GM19455 (cell line): Measurements from ENCODE around the gene ALDH7A1.
"Not testable (repeated sequence)": the region's sequence is repeated elsewhere in the genome, so short reads cannot be mapped to it uniquely, and the experiment has no call there.

Experiments used
- ATAC-seq: cut with Tn5 transposase; IDR thresholded peaks from one replicate; pipeline ENCODE4 v1.9.1; 2021; ENCODE audit not compliant: unreplicated experiment

The ALDH7A1 gene

GRCh38 chr5:126536874-126537273 lies 58.1 kb downstream of the ALDH7A1 start:
- no peak for ATAC-seq

- no peak for ATAC-seq
Observed at GRCh38 chr5:126535856-126536545, 59.0 kb downstream of the ALDH7A1 start.

GRCh38 chr5:126534553-126534952 lies 60.5 kb downstream of the ALDH7A1 start:
- no peak for ATAC-seq

- ATAC-seq: no peak
Observed at GRCh38 chr5:126531543-126532120, 63.4 kb downstream of the ALDH7A1 start.

- no peak for ATAC-seq
Observed at GRCh38 chr5:126527892-126528291, 67.1 kb downstream of the ALDH7A1 start.

GRCh38 chr5:126527158-126527557 lies 67.9 kb downstream of the ALDH7A1 start:
- ATAC-seq: no peak

GRCh38 chr5:126526493-126526892 lies 68.5 kb downstream of the ALDH7A1 start:
- no peak for ATAC-seq

- ATAC-seq: no peak
Observed at GRCh38 chr5:126525630-126526245, 69.3 kb downstream of the ALDH7A1 start.

- ATAC-seq: no peak
Observed at GRCh38 chr5:126523818-126524510, 71.1 kb downstream of the ALDH7A1 start.

- ATAC-seq: no peak
Observed at GRCh38 chr5:126521130-126521529, 73.9 kb downstream of the ALDH7A1 start.

- ATAC-seq: no peak
Observed at GRCh38 chr5:126520593-126520953, 74.4 kb downstream of the ALDH7A1 start.

- ATAC-seq: no peak
Observed at GRCh38 chr5:126519637-126520592, 75.1 kb downstream of the ALDH7A1 start.

GRCh38 chr5:126519223-126519622 lies 75.8 kb downstream of the ALDH7A1 start:
- not testable (repeated sequence) for ATAC-seq

- ATAC-seq: no peak
Observed at GRCh38 chr5:126516852-126517251, 78.2 kb downstream of the ALDH7A1 start.

GRCh38 chr5:126516133-126516532 lies 78.9 kb downstream of the ALDH7A1 start:
- no peak for ATAC-seq

- ATAC-seq: no peak
Observed at GRCh38 chr5:126515337-126515736, 79.7 kb downstream of the ALDH7A1 start.

- ATAC-seq: no peak
Observed at GRCh38 chr5:126514558-126515141, 80.4 kb downstream of the ALDH7A1 start.

GRCh38 chr5:126514131-126514557 lies 80.9 kb downstream of the ALDH7A1 start:
- ATAC-seq: no peak

- no peak for ATAC-seq
Observed at GRCh38 chr5:126513703-126514102, 81.3 kb downstream of the ALDH7A1 start.

- no peak for ATAC-seq
Observed at GRCh38 chr5:126513302-126513701, 81.7 kb downstream of the ALDH7A1 start.
